ENCODE measurements around the gene TMEM179.

GRCh38 chr14:104596451-104596918 is 8.1 kb downstream of the TMEM179 start:
- TF ChIP-seq EZH2 (IDR thresholded peaks at IDR 0.05; ENCODE audit: insufficient read depth, poor library complexity, severe bottlenecking) (no peak), EZH2phosphoT487 (IDR thresholded peaks at IDR 0.05; ENCODE audit: insufficient read depth, low read depth) (no peak)

Measured in GM23248 (cell line).